ENCODE measurements around the gene NEK11. TPM values are rescaled to one million over a fixed set of nuclear protein-coding genes. Genes with fewer than 3 reads are reported as not detected.

The NEK11 gene
- total and polyA plus RNA-seq, 9 of the 15 experiments (the other 6 are each of a cell fraction or from before 2014, with no cell fraction given): 0.28 to 1.5 (median 0.87) TPM

DNA sequence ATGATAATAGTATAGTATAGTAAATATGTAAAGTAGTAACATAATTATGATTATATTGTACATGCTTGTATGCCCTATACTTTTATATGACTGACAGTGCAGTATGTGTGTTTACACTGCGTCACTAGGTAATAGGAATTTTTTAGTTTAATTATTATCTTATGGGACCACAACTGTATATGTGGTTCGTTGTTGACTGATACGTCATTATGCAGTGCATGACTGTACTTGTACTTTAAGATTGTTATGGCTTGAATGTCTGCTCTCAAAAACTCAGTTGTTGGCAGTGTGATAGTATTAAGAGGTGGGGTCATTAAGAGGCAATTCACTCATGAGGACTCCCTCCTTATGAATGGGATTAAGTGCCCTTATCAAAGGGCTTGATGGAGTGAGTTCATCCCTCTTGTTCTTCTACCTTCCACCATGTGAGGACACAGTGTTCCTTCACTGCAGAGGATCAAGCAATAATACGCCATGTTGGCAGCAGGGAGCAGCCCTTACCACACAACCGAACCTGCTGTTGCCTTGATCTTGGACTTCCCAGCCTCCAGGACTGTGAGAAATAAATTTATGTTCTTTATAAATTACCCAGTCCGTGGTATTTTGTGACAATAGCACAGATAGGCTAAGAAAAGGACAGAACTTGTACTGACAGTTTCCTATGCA lies 152.2 kb downstream of the NEK11 start:
- H3K27me3 ChIP-seq (ENCODE audit: control insufficient read depth in 2 of 2, insufficient read depth in 2 of 2, low read length in 2 of 2): no peaks in the 10 kb centered on the region
- POLR2A ChIA-PET: interaction anchor here (0.6 kb wide), 1 partner anchor 201 kb away, joined by 3 read pairs; no protein-coding TSS in a partner anchor
- in situ Hi-C loops (cut with MboI): no loop called here
- no peak for TF ChIP-seq NFATC3 (IDR thresholded peaks at IDR 0.05)
- TF ChIP-seq SMAD3 (CRISPR knock-in tag; conservative IDR thresholded peaks at IDR 0.05): no peak
- TF ChIP-seq, protein P1, sequence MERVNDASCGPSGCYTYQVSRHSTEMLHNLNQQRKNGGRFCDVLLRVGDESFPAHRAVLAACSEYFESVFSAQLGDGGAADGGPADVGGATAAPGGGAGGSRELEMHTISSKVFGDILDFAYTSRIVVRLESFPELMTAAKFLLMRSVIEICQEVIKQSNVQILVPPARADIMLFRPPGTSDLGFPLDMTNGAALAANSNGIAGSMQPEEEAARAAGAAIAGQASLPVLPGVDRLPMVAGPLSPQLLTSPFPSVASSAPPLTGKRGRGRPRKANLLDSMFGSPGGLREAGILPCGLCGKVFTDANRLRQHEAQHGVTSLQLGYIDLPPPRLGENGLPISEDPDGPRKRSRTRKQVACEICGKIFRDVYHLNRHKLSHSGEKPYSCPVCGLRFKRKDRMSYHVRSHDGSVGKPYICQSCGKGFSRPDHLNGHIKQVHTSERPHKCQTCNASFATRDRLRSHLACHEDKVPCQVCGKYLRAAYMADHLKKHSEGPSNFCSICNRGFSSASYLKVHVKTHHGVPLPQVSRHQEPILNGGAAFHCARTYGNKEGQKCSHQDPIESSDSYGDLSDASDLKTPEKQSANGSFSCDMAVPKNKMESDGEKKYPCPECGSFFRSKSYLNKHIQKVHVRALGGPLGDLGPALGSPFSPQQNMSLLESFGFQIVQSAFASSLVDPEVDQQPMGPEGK (CRISPR knock-in tag; IDR thresholded peaks at IDR 0.05; ENCODE audit: borderline replicate concordance): no peak
- TF ChIP-seq ZNF561 (CRISPR knock-in tag; conservative IDR thresholded peaks at IDR 0.05): no peak
- TF ChIP-seq, protein P2, sequence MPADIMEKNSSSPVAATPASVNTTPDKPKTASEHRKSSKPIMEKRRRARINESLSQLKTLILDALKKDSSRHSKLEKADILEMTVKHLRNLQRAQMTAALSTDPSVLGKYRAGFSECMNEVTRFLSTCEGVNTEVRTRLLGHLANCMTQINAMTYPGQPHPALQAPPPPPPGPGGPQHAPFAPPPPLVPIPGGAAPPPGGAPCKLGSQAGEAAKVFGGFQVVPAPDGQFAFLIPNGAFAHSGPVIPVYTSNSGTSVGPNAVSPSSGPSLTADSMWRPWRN (IDR thresholded peaks at IDR 0.05; ENCODE audit: low read depth): no peak
- no peak for TF ChIP-seq EGR1 (conservative IDR thresholded peaks at IDR 0.05)
- TF ChIP-seq BDP1 (IDR thresholded peaks at IDR 0.05; ENCODE audit: insufficient read depth, insufficient read length): no peak
- no peak for TF ChIP-seq SOX6 (IDR thresholded peaks at IDR 0.05)
- no peak for TF ChIP-seq ZNF143 (CRISPR knock-in tag; IDR thresholded peaks at IDR 0.05)
- no peak for TF ChIP-seq SIN3A (IDR thresholded peaks at IDR 0.05; ENCODE audit: borderline replicate concordance in 2 of 2, control insufficient read depth in 1 of 2, low read depth in 2 of 2, low read length in 2 of 2)
- no peak for TF ChIP-seq IFI16 (CRISPR knock-in tag; IDR thresholded peaks at IDR 0.05)
- TF ChIP-seq CBFA2T2 (conservative IDR thresholded peaks at IDR 0.05): no peak
- TF ChIP-seq ZBTB49 (CRISPR knock-in tag; IDR thresholded peaks at IDR 0.05; ENCODE audit: borderline replicate concordance): no peak
- no peak for TF ChIP-seq ZBTB34 (CRISPR knock-in tag; IDR thresholded peaks at IDR 0.05)
- TF ChIP-seq ID3 (CRISPR knock-in tag; IDR thresholded peaks at IDR 0.05): no peak
- TF ChIP-seq ID3 (tag; IDR thresholded peaks at IDR 0.05): no peak

More for the DNA sequence above, 152.2 kb downstream of the NEK11 start:
- ATAC-seq (no peak), DNase-seq (ENCODE audit: extremely low read depth in 1 of 4, low spot score in 3 of 4) (no peak), FAIRE-seq (no peak)
- 3% methylated on average over 6 of the region's 6 CpGs for WGBS (ENCODE audit: insufficient coverage, low coverage, missing lambda C conversion rate)
- CTCF ChIA-PET (ENCODE audit: low intra/inter-chr PET ratio): no interaction called here
- Histone ChIP-seq H3K36me3 (ENCODE audit: control insufficient read depth, insufficient read depth, low read length) (no peaks in the 10 kb centered on the region), H3K4me1 (replicated peaks in 1 of 2; ENCODE audit: control insufficient read depth in 2 of 2, insufficient read depth in 2 of 2, low read length in 2 of 2) (no peaks in the 10 kb centered on the region), H3K9me3 (replicated peaks; ENCODE audit: control insufficient read depth, insufficient read depth, low read depth, low read length) (no peaks in the 10 kb centered on the region), H3K4me2 (ENCODE audit: insufficient read depth, low read length) (no peak overlapping the region), H2AFZ (ENCODE audit: low read depth, low read length) (no peak overlapping the region), H3K27ac (ENCODE audit: extremely low read depth, low read depth, low read length) (no peak overlapping the region), H3K4me3 (no peak overlapping the region), H4K20me1 (replicated peaks; ENCODE audit: control insufficient read depth, insufficient read depth, low read length) (no peaks in the 10 kb centered on the region), H3K79me2 (ENCODE audit: control insufficient read depth, insufficient read depth, low read length) (no peaks in the 10 kb centered on the region), H3K9me1 (ENCODE audit: control insufficient read depth, insufficient read depth, low read length) (no peaks in the 10 kb centered on the region), H3K9ac (ENCODE audit: insufficient read depth in 1 of 2, low read depth in 2 of 2, low read length in 2 of 2) (no peak overlapping the region)
- no TSS peak for BruUV-seq (replicated peaks)
- intact Hi-C loops (cut with micrococcal nuclease): no loop called here
